ENCODE results near the gene ZNF610. TPM values are rescaled to one million over a fixed set of nuclear protein-coding genes. Genes with fewer than 3 reads are reported as not detected.
"Not testable (repeated sequence)": the region's sequence is repeated elsewhere in the genome, so short reads cannot be mapped to it uniquely, and the experiment has no call there.

ZNF610 gene
- total RNA-seq (1 to 10 TPM in 1 of 5 donors, under 1 TPM in 1, not detected in 3; 0.45 to 2.2 TPM), polyA plus RNA-seq (1 to 10 TPM in 2 of 3 donors, under 1 TPM in 1; 0.93 to 2.6 (median 1.4) TPM)
- long read RNA-seq, donor 1: 0 reads
- long read RNA-seq, donor 2, partial matches to known transcripts: 0 of 2 reads
- long read RNA-seq, donor 2, other reads (novel, unspliced or antisense): 0 of 2 reads
- long read RNA-seq, donor 3: 0 reads
- long read RNA-seq, donor 4: 0 reads
- long read RNA-seq, donor 5, partial matches to known transcripts: 0 of 2 reads
- long read RNA-seq, donor 5, other reads (novel, unspliced or antisense): 0 of 2 reads
- long read RNA-seq, donor 6, partial matches to known transcripts: 18 of 20 reads
- long read RNA-seq, donor 6, other reads (novel, unspliced or antisense): 0 of 20 reads
- long read RNA-seq, donor 7: 0 reads
- long read RNA-seq, donor 8, partial matches to known transcripts: 0 of 1 reads
- long read RNA-seq, donor 8, other reads (novel, unspliced or antisense): 0 of 1 reads
- long read RNA-seq, donor 9, partial matches to known transcripts: 0 of 2 reads
- long read RNA-seq, donor 9, other reads (novel, unspliced or antisense): 0 of 2 reads
- long read RNA-seq, donor 10: 0 reads

GRCh38 chr19:52336117-52336790, at the start of gene ZNF610:
TSS of gene ZNF610 (plus strand) at chr19:52336243. CDS start at chr19:52349173, 12,930 bp downstream.
- TF ChIP-seq POLR2AphosphoS5 (IDR thresholded peaks at IDR 0.05) (peak; percentile 71 to 90 (median 84)), POLR2A (IDR thresholded peaks at IDR 0.05) (no peak)
- H3K27me3 ChIP-seq: no peaks in the 10 kb centered on the region
- H3K9me3 ChIP-seq: peaks cover 20 to 65% (median 45%) of the 10 kb centered on the region in 4 donors
- peaks cover 0 to 14% (median 0%) of the 10 kb centered on the region in 4 donors for H3K36me3 ChIP-seq
- peaks cover 6 to 18% (median 10%) of the 10 kb centered on the region in 4 donors for H3K4me1 ChIP-seq
- WGBS, 5 donors: 0 to 2% (median 2%) methylated on average over 45 to 55 of the region's 55 CpGs
- intact Hi-C loops (cut with DNase I; ENCODE audit: low total_unique reads): no loop called here
- H3K4me3 ChIP-seq: peak within 1 kb of the TSS; percentile 64 to 77 (median 75)
- DNase-seq: peak; percentile 88 to 97
- H3K27ac ChIP-seq: peak within 1 kb of the TSS; percentile 68 to 87 (median 80)

GRCh38 chr19:52286256-52286655, 49.8 kb upstream of the ZNF610 start:
- intact Hi-C loops (cut with DNase I; ENCODE audit: low total_unique reads): no loop called here
- Histone ChIP-seq H3K36me3 (peaks cover 56 to 100% (median 99%) of the 10 kb centered on the region in 4 donors), H3K27me3 (no peaks in the 10 kb centered on the region), H3K27ac (no peak overlapping the region), H3K4me1 (no peaks in the 10 kb centered on the region), H3K9me3 (peaks cover 0 to 74% (median 41%) of the 10 kb centered on the region in 4 donors), H3K4me3 (no peak overlapping the region)
- 89 to 95% (median 94%) methylated on average over 6 of the region's 6 CpGs for WGBS, 5 donors
- TF ChIP-seq CTCF (IDR thresholded peaks at IDR 0.05): no peak
- no peak for TF ChIP-seq POLR2A (IDR thresholded peaks at IDR 0.05)
- TF ChIP-seq EP300 (IDR thresholded peaks at IDR 0.05): no peak
- no peak for TF ChIP-seq POLR2AphosphoS5 (IDR thresholded peaks at IDR 0.05)
- no peak for DNase-seq

- Histone ChIP-seq H3K4me3 (no peak overlapping the region), H3K9me3 (peaks cover 0 to 61% (median 30%) of the 10 kb centered on the region in 4 donors), H3K27ac (no peak overlapping the region), H3K4me1 (peaks cover 4 to 9% (median 7%) of the 10 kb centered on the region in 4 donors), H3K36me3 (peaks cover 23 to 58% (median 57%) of the 10 kb centered on the region in 4 donors), H3K27me3 (no peaks in the 10 kb centered on the region)
- TF ChIP-seq CTCF (IDR thresholded peaks at IDR 0.05) (no peak), POLR2AphosphoS5 (IDR thresholded peaks at IDR 0.05) (no peak), EP300 (IDR thresholded peaks at IDR 0.05) (no peak), POLR2A (IDR thresholded peaks at IDR 0.05) (no peak)
- intact Hi-C loops (cut with DNase I; ENCODE audit: low total_unique reads): no loop called here
- 91 to 94% (median 93%) methylated on average over 3 of the region's 3 CpGs for WGBS, 5 donors
- DNase-seq: no peak
Measured at GRCh38 chr19:52291781-52292180, 44.3 kb upstream of the ZNF610 start.

- Histone ChIP-seq H3K9me3 (peaks cover 0 to 51% (median 26%) of the 10 kb centered on the region in 4 donors), H3K36me3 (peaks cover 17 to 46% (median 45%) of the 10 kb centered on the region in 4 donors), H3K4me1 (peaks cover 9 to 13% (median 12%) of the 10 kb centered on the region in 4 donors)
- DNase-seq; H3K27me3 ChIP-seq; H3K4me3 ChIP-seq; H3K27ac ChIP-seq; intact Hi-C loops (cut with DNase I; ENCODE audit: low total_unique reads): not testable (repeated sequence)
- WGBS, 5 donors: 96 to 100% (median 99%) methylated on average over 6 of the region's 6 CpGs
Measured at GRCh38 chr19:52292946-52293345, 43.1 kb upstream of the ZNF610 start.

- Histone ChIP-seq H3K36me3 (peaks cover 15 to 38% (median 30%) of the 10 kb centered on the region in 4 donors), H3K4me3 (peak overlapping the region; percentile 66 to 86 (median 75)), H3K27me3 (no peaks in the 10 kb centered on the region), H3K9me3 (peaks cover 0 to 39% (median 19%) of the 10 kb centered on the region in 4 donors), H3K27ac (peak overlapping the region; percentile 83 to 97 (median 93)), H3K4me1 (peaks cover 12 to 24% (median 17%) of the 10 kb centered on the region in 4 donors)
- 13 to 16% (median 14%) methylated on average over 8 of the region's 8 CpGs for WGBS, 5 donors
- no peak for DNase-seq
- no peak for TF ChIP-seq EP300 (IDR thresholded peaks at IDR 0.05)
- intact Hi-C loops (cut with DNase I; ENCODE audit: low total_unique reads): no loop called here
Measured at GRCh38 chr19:52296400-52296772, 39.7 kb upstream of the ZNF610 start.
